Dorsolateral prefrontal cortex (tissue), 118 donors: ENCODE results near the gene FBXO24. TPM values are rescaled to one million over a fixed set of nuclear protein-coding genes. Genes with fewer than 3 reads are reported as not detected.

ENCODE experiments used
- total RNA-seq, 120 experiments: library from RNA; stranded (reverse); gene quantifications; one replicate each; pipeline versions ENCODE4 v1.2.3 to v1.2.4, GENCODE V29; 2022

Gene FBXO24
- total RNA-seq, 120 experiments from 2014 or later = 0.23 to 3.2 (median 1.1) TPM; not detected in 7

Other genes with a start within 250 kb of the FBXO24 start
- gene PILRB, start 228.2 kb upstream of the FBXO24 start, total RNA-seq = 100 to 1,000 TPM in 5 of 120 experiments, 10 to 100 TPM in 115; 29.6 to 137 (median 52.9) TPM
- gene PILRA, start 212.8 kb upstream of the FBXO24 start, total RNA-seq = 10 to 100 TPM in 107 of 120 experiments, 1 to 10 TPM in 13; 7.1 to 48.0 (median 17.7) TPM
- 10 to 100 TPM in 31 of 120 experiments, 1 to 10 TPM in 89; 3.3 to 20.5 (median 8.0) TPM for gene ZCWPW1, start 157.6 kb upstream of the FBXO24 start, total RNA-seq
- gene MEPCE, start 156.5 kb upstream of the FBXO24 start, total RNA-seq = 10 to 100 TPM; 29.2 to 57.4 (median 39.6) TPM
- 10 to 100 TPM in 117 of 120 experiments, 1 to 10 TPM in 3; 6.8 to 26.4 (median 17.4) TPM for gene PPP1R35, start 149.8 kb upstream of the FBXO24 start, total RNA-seq
- gene SPACDR, start 122.1 kb upstream of the FBXO24 start, total RNA-seq = 10 to 100 TPM in 34 of 120 experiments, 1 to 10 TPM in 85, not detected in 1; 1.4 to 43.4 (median 7.0) TPM
- 100 to 1,000 TPM; 142 to 595 (median 270) TPM for gene TSC22D4, start 107.1 kb upstream of the FBXO24 start, total RNA-seq
- 10 to 100 TPM; 19.9 to 89.5 (median 61.4) TPM for gene NYAP1, start 102.4 kb upstream of the FBXO24 start, total RNA-seq
- 100 to 1,000 TPM in 1 of 120 experiments, 10 to 100 TPM in 119; 26.9 to 118 (median 44.7) TPM for gene AGFG2, start 47.1 kb upstream of the FBXO24 start, total RNA-seq
- gene SAP25, start 12.4 kb upstream of the FBXO24 start, total RNA-seq = 10 to 100 TPM in 9 of 120 experiments, 1 to 10 TPM in 107, under 1 TPM in 1, not detected in 3; 0.63 to 14.5 (median 4.3) TPM
- 10 to 100 TPM; 29.1 to 86.0 (median 48.3) TPM for gene LRCH4, start 199 bp upstream of the FBXO24 start, total RNA-seq
- gene PCOLCE, start 16.0 kb downstream of the FBXO24 start, total RNA-seq = 10 to 100 TPM in 38 of 120 experiments, 1 to 10 TPM in 82; 2.5 to 20.4 (median 7.2) TPM
- 10 to 100 TPM; 11.7 to 26.4 (median 18.7) TPM for gene MOSPD3, start 26.2 kb downstream of the FBXO24 start, total RNA-seq
- 10 to 100 TPM in 80 of 120 experiments, 1 to 10 TPM in 40; 4.8 to 19.8 (median 11.4) TPM for gene TFR2, start 55.2 kb downstream of the FBXO24 start, total RNA-seq
- 10 to 100 TPM; 20.5 to 98.3 (median 64.7) TPM for gene ACTL6B, start 70.1 kb downstream of the FBXO24 start, total RNA-seq
- 100 to 1,000 TPM; 119 to 205 (median 150) TPM for gene GNB2, start 87.4 kb downstream of the FBXO24 start, total RNA-seq
- 10 to 100 TPM; 35.0 to 77.6 (median 49.7) TPM for gene GIGYF1, start 107.9 kb downstream of the FBXO24 start, total RNA-seq
- gene POP7, start 119.8 kb downstream of the FBXO24 start, total RNA-seq = 10 to 100 TPM; 20.7 to 61.9 (median 42.4) TPM
- 1 to 10 TPM in 1 of 120 experiments, under 1 TPM in 9, not detected in 110; 0.33 to 1.0 (median 0.47) TPM for gene EPO, start 134.1 kb downstream of the FBXO24 start, total RNA-seq
- gene ZAN, start 147.3 kb downstream of the FBXO24 start, total RNA-seq = not detected
- gene EPHB4, start 241.2 kb downstream of the FBXO24 start, total RNA-seq = 10 to 100 TPM in 3 of 120 experiments, 1 to 10 TPM in 117; 2.4 to 17.5 (median 5.4) TPM